Keratinocyte (primary cell): Measurements from ENCODE around the gene TLX2. TPM values are rescaled to one million over a fixed set of nuclear protein-coding genes. Genes with fewer than 3 reads are reported as not detected.

Source experiments
- DNase-seq: peaks from one replicate; pipeline ENCODE4 v3.0.0-alpha.2; 2011; ENCODE audit warnings: low read depth, missing footprints, low spot score
- FAIRE-seq: peaks from 2 replicates; lab custom pipeline; 2011; peaks lifted over from hg19 to GRCh38; lab: Jason Lieb, UNC
- H2AFZ ChIP-seq: 2 replicates; pipeline ENCODE4 v1.6.0; 2012; ENCODE audit warnings: low read length, control low read depth, inconsistent platforms; ENCODE audit not compliant: control insufficient read depth
- H3K27ac ChIP-seq: 2 replicates; pipeline ENCODE4 v1.5.1; 2011; ENCODE audit warnings: low read length; ENCODE audit not compliant: control insufficient read depth, insufficient read depth
- H3K27me3 ChIP-seq: 3 replicates; pipeline ENCODE4 v1.6.0; 2011; ENCODE audit warnings: low read length; ENCODE audit not compliant: control insufficient read depth, insufficient read depth; ENCODE audit errors: extremely low read depth
- H3K36me3 ChIP-seq, 2 experiments: 2 replicates in 1 of 2; 3 replicates in 1 of 2; pipeline ENCODE4 v1.5.1; 2011; ENCODE audit warnings: low read length in 2 of 2, mild to moderate bottlenecking in 1 of 2; ENCODE audit not compliant: control insufficient read depth in 2 of 2, insufficient read depth in 2 of 2; ENCODE audit errors: extremely low read depth in 1 of 2
- H3K4me1 ChIP-seq: 3 replicates; pipeline ENCODE4 v1.5.1; 2011; ENCODE audit warnings: low read length; ENCODE audit not compliant: control insufficient read depth, insufficient read depth; ENCODE audit errors: extremely low read depth
- H3K4me2 ChIP-seq: 3 replicates; pipeline ENCODE4 v1.6.0; 2011; ENCODE audit warnings: low read depth, low read length; ENCODE audit not compliant: control insufficient read depth, insufficient read depth; ENCODE audit errors: extremely low read depth
- H3K4me3 ChIP-seq, 3 experiments: fragments of 200-600 bp in 1 of 3; sonication (generic) in 1 of 3; 2 replicates in 2 of 3; 3 replicates in 1 of 3; pipeline ENCODE4 v1.5.1; 2011 to 2016; ENCODE audit warnings: low read length in 3 of 3, mild to moderate bottlenecking in 3 of 3, control low read depth in 2 of 3, inconsistent platforms in 1 of 3, low read depth in 1 of 3, mixed read lengths in 1 of 3, mixed run types in 1 of 3, moderate library complexity in 1 of 3; ENCODE audit not compliant: control insufficient read depth in 2 of 3, insufficient read depth in 2 of 3; ENCODE audit errors: extremely low read depth in 1 of 3
- H3K79me2 ChIP-seq: 2 replicates; pipeline ENCODE4 v1.6.0; 2012; ENCODE audit warnings: low read length; ENCODE audit not compliant: control insufficient read depth, insufficient read depth
- H3K9ac ChIP-seq: 3 replicates; pipeline ENCODE4 v1.6.0; 2011; ENCODE audit warnings: low read length; ENCODE audit not compliant: control insufficient read depth, insufficient read depth; ENCODE audit errors: extremely low read depth
- H3K9me1 ChIP-seq: 3 replicates; pipeline ENCODE4 v1.6.0; 2011; ENCODE audit warnings: low read length; ENCODE audit not compliant: control insufficient read depth, insufficient read depth; ENCODE audit errors: extremely low read depth
- H3K9me3 ChIP-seq: 2 replicates; pipeline ENCODE4 v1.5.1; 2012; ENCODE audit warnings: low read depth, low read length; ENCODE audit not compliant: control insufficient read depth
- H4K20me1 ChIP-seq: 3 replicates; pipeline ENCODE4 v1.6.0; 2011; ENCODE audit warnings: low read length; ENCODE audit not compliant: control insufficient read depth, insufficient read depth; ENCODE audit errors: extremely low read depth
- EZH2 ChIP-seq: IDR thresholded peaks from one replicate; pipeline ENCODE4 v1.6.1; 2012; ENCODE audit warnings: inconsistent platforms, mild to moderate bottlenecking, low read length, moderate library complexity
- dilution Hi-C: fragments of 300-500 bp; cut with MboI; formaldehyde crosslinking; loops from one replicate; pipeline ENCODE4 v1.7.0; 2020; ENCODE audit warnings: low sequenced_read_pairs; ENCODE audit not compliant: extremely low pct_ligation_motif_present
- polyA plus RNA-seq, 5 experiments: library from polyadenylated mRNA; depleted of rRNA in 3 of 5; stranded (reverse) in 3 of 5; stranded (forward) in 1 of 5; unstranded in 1 of 5; fragments of >200 nt; gene quantifications; 1 replicate in 1 of 5; 2 replicates in 3 of 5; 3 replicates in 1 of 5; pipeline versions ENCODE4 v1.2.1 to v1.2.3, GENCODE V29; 2011 to 2012; ENCODE audit warnings: missing spikeins in 2 of 5, low read depth in 1 of 5, low replicate concordance in 1 of 5
- TF ChIP-seq, protein P1 (sequence below), 3 experiments: IDR thresholded peaks in 1 of 3; conservative IDR thresholded peaks in 1 of 3; optimal IDR thresholded peaks in 1 of 3; 2 replicates in 2 of 3; 3 replicates in 1 of 3; pipeline versions ENCODE3 to v1.5.1; 2011; ENCODE audit warnings: low read length in 3 of 3, mild to moderate bottlenecking in 3 of 3, moderate library complexity in 2 of 3, control low read depth in 1 of 3, inconsistent platforms in 1 of 3; ENCODE audit not compliant: insufficient read depth in 2 of 3; ENCODE audit errors: extremely low read depth in 1 of 3

The TLX2 gene
- polyA plus RNA-seq, 1 donor (not counting 4 experiments of a cell fraction or from before 2014, with no cell fraction given), result not detected

DNA sequence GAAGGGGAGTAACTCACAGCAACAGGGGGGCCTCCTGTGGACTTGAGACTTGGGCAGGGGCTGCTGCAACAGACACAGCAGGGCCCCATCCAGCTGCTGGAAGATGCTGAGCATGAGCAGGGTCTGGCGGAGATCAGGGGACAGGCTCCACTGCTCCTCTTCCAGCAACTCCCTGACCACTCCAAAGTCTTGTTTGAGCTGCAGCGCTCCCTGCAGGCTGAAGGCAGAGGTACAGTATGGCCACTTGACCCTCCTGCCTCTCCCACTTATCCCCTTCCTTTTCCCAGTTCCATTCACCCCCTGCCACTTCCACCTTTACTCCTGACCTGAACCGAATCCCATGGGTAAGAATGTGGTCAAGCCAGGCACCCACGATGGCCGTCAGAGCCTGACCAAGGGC is 39.4 kb upstream of the TLX2 start:
- FAIRE-seq (no peak), DNase-seq (no peak)
- Histone ChIP-seq H4K20me1 (no peaks in the 10 kb centered on the region), H3K9me3 (no peaks in the 10 kb centered on the region), H3K36me3 (peaks cover 12 to 16% of the 10 kb centered on the region in 2 experiments), H3K79me2 (no peaks in the 10 kb centered on the region), H3K27me3 (no peaks in the 10 kb centered on the region), H3K9ac (no peak overlapping the region), H3K9me1 (no peaks in the 10 kb centered on the region), H2AFZ (no peak overlapping the region), H3K4me1 (peaks cover 9% of the 10 kb centered on the region), H3K27ac (no peak overlapping the region), H3K4me3 (no peak overlapping the region), H3K4me2 (no peak overlapping the region)
- TF ChIP-seq EZH2, result no peak
- TF ChIP-seq, protein P1, sequence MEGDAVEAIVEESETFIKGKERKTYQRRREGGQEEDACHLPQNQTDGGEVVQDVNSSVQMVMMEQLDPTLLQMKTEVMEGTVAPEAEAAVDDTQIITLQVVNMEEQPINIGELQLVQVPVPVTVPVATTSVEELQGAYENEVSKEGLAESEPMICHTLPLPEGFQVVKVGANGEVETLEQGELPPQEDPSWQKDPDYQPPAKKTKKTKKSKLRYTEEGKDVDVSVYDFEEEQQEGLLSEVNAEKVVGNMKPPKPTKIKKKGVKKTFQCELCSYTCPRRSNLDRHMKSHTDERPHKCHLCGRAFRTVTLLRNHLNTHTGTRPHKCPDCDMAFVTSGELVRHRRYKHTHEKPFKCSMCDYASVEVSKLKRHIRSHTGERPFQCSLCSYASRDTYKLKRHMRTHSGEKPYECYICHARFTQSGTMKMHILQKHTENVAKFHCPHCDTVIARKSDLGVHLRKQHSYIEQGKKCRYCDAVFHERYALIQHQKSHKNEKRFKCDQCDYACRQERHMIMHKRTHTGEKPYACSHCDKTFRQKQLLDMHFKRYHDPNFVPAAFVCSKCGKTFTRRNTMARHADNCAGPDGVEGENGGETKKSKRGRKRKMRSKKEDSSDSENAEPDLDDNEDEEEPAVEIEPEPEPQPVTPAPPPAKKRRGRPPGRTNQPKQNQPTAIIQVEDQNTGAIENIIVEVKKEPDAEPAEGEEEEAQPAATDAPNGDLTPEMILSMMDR (optimal IDR thresholded peaks at IDR 0.05 in 1 of 3, IDR thresholded peaks at IDR 0.05 in 1 of 3, conservative IDR thresholded peaks at IDR 0.05 in 1 of 3; ENCODE audit: extremely low read depth in 1 of 3, insufficient read depth in 2 of 3, low read length in 3 of 3), result peak; percentile 49 to 51 (median 51)
- dilution Hi-C loops, result no loop called here

DNA sequence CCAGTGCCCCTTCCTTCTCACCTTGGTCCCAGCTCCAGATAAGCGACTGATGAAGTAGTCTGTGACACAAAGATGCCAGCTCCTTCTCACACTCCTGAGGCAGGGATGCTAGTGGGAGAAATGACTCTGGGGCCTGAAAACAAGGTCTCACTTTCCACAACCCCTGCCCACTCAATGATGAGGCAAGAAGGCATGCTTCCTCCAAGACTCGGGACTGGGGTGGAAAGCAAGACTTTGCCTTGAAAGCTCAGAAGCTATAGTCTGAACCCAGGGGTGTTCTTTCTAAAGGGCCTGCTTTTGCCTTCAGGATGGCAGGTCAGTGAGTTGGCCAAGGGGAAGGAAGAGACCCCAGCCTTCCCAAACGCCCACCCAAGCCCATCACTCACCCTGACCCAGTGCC is 32.8 kb upstream of the TLX2 start:
- FAIRE-seq, result no peak
- no peak overlapping the region for H2AFZ ChIP-seq

More for the DNA sequence above, 32.8 kb upstream of the TLX2 start:
- dilution Hi-C loops, result no loop called here
- Histone ChIP-seq H4K20me1 (no peaks in the 10 kb centered on the region), H3K9me3 (no peaks in the 10 kb centered on the region), H3K27ac (no peak overlapping the region), H3K9ac (peak overlapping the region; percentile 84), H3K4me2 (peak overlapping the region; percentile 84), H3K9me1 (no peaks in the 10 kb centered on the region), H3K4me1 (peaks cover 14% of the 10 kb centered on the region), H3K36me3 (peaks cover 0 to 8% of the 10 kb centered on the region in 2 experiments), H3K4me3 (peak overlapping the region; percentile 92 to 97 (median 95)), H3K27me3 (no peaks in the 10 kb centered on the region), H3K79me2 (peaks cover 33% of the 10 kb centered on the region)
- TF ChIP-seq, protein P1 (optimal IDR thresholded peaks at IDR 0.05 in 1 of 3, IDR thresholded peaks at IDR 0.05 in 1 of 3, conservative IDR thresholded peaks at IDR 0.05 in 1 of 3; ENCODE audit: extremely low read depth in 1 of 3, insufficient read depth in 2 of 3, low read length in 3 of 3), result no peak
- TF ChIP-seq EZH2, result no peak
- DNase-seq, result no peak
